Mucosa of gallbladder (tissue), 1 donor: Measurements from ENCODE around the gene DEAF1. TPM values are rescaled to one million over a fixed set of nuclear protein-coding genes. Genes with fewer than 3 reads are reported as not detected.

Experiments
- DNase-seq: peaks from one replicate; pipeline ENCODE4 v3.0.0-alpha.2; 2020; ENCODE audit warnings: low spot score
- total RNA-seq: library from RNA; stranded (reverse); gene quantifications from one replicate; pipeline ENCODE4 v1.2.1, GENCODE V29; 2021
- donor health status: DM: no; HTN: no; CAD: no.

Gene DEAF1
- total RNA-seq, 1 donor from 2014 or later = 45.0 TPM

DNA sequence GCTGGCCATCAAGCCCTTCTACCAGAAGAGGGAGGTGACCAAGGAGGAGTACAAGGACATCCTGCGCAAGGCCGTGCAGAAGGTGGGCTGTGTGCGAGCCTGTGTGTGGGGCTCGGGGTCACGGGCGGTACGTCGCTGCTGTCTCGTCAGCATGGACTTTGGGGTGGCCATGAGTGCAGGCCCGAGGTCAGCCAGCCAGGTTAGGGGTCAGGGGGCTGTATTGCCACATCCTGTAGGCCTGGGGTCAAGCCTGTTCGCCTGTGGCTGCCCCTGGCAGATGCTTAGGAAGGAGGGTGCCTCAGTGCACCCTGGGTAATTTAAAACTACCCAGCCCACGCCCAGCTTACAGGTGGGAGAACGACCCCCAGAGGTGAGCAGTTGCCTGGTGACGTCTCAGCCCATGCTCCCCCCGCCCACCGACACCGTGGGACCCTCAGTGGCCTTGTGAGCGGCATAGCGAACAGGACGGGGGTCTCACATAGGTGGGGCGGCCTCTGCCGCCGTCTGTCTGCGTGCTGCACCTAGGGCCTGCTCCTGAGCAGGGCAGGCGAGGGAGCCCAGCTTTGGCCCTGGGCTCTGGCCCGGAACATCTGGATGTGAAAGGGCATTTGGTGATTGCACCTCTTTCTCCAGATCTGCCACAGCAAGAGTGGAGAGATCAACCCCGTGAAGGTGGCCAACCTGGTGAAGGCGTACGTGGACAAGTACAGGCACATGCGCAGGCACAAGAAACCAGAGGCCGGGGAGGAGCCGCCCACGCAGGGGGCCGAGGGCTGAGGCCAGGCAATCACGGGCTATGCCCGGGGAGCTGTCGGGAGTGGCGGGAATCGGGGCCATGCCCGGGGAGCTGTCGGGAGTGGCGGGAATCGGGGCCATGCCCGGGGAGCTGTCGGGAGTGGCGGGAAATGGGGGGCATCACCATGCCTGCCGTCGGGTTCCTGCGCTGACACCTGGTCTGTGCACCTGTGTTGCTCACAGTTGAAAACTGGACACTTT, 83.7 kb downstream of the DEAF1 start:
- DNase-seq = no peak

DNA sequence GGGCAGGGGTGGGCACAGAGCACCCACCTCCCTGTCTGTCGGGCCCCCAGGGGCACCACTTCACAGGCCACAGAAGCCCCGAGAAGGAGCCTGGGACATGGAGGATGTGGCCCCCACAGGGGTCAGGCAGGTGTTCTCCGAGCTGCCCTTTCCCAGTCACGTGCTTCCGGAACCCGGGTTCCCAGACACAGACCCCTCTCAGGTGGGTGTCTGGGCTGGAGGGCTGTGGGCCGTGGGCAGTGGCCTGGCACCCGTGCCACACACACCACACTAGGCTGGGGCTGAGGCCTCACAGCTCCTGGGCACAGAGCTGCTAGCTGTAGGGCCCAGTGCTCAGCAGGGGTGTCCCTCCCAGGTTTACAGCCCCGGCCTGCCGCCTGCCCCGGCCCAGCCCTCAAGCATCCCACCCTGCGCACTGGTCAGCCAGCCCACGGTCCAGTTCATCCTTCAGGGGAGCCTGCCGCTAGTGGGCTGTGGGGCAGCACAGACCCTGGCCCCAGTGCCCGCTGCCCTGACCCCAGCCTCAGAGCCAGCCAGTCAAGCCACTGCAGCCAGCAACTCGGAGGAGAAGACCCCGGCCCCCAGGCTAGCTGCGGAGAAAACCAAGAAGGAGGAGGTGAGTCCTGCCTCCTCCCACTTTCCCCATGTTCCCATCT, 84.7 kb downstream of the DEAF1 start:
- no peak for DNase-seq

DNA sequence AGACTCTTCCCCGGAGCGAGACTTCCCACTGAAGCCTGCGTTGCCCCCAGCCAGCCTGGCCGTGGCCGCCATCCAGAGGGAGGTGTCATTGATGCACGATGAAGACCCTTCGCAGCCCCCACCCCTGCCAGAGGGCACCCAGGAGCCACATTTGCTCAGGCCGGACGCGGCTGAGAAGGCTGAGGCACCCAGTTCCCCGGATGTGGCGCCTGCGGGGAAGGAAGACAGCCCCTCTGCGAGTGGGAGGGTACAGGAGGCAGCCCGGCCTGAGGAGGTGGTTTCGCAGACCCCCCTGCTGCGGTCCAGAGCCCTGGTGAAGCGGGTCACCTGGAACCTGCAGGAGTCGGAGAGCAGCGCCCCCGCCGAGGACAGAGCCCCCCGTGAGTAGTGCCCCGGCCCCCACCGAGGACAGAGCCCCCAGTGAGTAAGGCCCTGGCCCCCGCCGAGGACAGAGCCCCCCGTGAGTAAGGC, 85.6 kb downstream of the DEAF1 start:
- no peak for DNase-seq

DNA sequence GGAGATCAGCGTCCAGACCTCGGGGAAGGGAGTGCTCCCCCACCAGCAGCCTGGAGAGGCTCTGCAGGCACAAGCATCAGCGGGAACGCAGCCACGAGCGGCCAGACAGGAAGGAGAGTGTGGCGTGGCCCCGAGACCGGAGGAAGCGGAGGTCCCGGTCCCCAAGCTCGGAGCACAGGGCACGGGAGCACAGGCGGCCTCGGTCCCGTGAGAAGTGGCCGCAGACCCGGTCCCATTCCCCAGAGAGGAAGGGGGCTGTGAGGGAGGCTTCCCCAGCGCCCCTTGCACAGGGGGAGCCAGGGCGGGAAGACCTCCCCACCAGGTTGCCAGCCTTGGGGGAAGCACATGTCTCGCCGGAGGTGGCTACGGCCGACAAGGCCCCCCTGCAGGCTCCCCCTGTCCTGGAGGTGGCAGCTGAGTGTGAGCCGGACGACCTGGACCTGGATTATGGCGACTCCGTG, 86.2 kb downstream of the DEAF1 start:
- no peak for DNase-seq

DNA sequence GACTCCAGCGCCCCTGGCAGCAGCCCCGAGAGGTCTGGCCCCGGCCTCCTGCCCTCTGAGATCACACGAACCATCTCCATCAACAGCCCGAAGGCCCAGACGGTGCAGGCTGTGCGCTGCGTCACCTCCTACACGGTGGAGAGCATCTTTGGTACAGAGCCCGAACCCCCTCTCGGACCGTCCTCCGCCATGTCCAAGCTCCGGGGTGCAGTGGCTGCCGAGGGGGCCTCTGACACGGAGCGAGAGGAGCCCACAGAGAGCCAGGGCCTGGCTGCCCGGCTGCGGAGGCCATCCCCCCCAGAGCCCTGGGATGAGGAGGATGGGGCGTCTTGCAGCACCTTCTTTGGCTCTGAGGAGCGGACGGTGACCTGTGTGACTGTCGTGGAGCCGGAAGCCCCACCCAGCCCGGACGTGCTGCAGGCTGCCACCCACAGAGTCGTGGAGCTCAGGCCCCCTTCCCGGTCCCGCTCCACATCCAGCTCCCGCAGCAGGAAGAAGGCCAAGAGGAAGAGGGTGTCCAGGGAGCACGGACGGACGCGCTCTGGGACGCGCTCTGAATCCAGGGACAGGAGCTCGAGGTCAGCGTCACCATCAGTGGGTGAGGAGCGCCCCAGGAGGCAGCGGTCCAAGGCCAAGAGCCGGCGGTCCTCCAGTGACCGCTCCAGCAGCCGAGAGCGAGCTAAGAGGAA, 86.9 kb downstream of the DEAF1 start:
- DNase-seq = no peak

DNA sequence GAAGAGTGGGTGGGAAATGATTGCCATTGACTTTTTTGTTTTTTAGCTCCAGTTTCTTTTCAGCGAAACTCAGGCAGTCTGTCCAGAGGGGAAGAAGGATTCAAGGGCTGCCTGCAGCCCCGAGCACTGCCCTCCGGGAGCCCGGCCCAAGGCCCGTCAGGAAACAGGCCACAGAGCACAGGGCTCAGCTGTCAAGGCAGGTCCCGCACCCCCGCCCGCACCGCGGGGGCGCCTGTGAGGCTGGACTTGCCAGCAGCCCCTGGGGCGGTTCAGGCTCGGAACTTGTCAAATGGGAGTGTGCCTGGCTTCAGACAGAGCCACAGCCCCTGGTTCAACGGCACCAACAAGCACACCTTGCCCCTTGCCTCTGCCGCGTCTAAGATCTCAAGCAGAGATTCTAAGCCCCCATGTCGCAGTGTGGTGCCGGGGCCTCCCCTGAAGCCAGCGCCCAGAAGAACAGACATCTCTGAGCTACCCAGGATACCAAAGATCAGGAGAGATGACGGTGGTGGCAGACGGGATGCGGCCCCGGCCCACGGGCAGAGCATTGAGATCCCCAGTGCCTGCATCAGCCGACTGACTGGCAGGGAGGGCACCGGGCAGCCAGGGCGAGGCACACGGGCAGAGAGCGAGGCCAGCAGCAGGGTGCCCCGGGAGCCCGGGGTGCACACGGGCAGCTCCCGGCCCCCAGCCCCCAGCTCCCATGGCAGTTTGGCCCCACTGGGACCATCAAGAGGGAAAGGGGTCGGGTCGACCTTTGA, 87.8 kb downstream of the DEAF1 start:
- no peak for DNase-seq

DNA sequence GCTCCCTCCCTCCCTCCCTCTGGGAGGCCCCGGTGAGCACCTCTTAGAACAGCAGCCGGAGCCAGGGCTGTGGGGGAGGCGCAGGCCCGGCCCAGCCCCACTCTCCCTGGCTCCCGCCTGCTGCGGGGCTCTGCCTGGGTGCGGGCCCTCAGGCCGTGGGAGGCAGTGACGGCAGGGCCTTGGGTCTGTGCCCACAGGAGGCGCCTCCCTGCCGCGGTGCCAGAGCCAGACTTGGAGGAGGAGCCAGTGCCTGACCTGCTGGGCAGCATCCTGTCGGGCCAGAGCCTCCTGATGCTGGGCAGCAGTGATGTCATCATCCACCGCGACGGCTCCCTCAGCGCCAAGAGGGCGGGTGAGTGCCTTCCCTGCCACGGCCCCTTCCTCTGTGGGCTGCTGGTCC, 88.8 kb downstream of the DEAF1 start:
- DNase-seq = peak; percentile 91

DNA sequence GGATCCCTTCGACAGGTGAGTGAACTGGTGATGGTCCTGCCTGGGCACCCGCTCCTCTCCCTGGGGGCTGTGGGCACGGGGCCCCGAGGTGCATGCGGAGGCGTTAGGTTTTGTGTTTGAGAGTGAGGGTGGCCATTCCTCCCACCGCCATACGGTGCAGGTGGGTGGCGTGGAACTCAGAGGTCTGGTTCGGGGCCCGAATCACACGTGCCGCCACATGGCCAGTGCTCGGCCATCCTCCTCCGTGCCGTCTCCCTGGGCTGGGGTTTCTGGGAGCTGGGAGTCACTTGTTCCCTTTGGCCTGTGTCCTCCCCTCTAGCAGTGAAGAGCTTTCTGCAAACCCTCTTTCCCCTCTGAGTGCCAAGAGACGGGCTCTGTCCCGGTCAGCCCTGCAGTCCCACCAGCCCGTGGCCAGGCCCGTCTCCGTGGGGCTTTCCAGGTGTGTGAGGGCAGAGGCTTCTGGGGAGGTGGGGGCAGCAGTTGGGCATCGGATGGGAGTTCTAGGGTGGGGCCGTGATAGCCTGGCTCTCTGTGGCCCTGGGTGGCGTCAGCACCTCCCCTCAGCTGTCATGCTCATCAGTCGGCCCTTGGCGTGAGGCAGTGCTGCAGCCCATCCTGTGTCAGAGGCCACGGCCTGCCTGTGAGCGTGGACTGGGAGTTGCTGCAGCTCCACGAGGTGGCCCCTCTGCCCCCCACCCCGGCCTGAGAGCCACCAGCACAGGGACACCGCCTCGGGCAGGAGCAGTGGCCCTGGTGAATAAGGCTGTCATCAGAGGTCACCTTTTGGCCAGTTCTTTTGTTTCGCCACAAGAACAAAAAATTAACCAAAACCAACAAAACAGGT, 89.5 kb downstream of the DEAF1 start:
- DNase-seq = no peak

DNA sequence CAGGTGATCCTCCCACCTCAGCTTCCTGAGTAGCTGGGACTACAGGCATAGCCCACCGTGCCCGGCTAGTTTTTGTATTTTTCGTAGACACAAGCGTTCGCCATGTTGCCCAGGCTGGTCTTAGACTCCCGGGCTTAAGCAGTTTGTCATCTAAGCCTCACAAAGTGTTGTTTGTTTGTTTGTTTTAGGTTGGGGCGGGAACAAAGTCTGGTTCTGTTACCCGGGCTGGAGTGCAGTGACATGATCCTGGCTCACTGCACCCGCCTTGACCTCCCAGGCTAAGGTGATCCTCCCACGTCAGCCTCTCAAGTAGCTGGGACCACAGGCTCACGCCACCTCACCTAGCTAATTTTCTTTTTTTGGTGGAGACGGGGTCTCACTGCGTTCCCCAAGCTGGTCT, 91.9 kb downstream of the DEAF1 start:
- DNase-seq = no peak

DNA sequence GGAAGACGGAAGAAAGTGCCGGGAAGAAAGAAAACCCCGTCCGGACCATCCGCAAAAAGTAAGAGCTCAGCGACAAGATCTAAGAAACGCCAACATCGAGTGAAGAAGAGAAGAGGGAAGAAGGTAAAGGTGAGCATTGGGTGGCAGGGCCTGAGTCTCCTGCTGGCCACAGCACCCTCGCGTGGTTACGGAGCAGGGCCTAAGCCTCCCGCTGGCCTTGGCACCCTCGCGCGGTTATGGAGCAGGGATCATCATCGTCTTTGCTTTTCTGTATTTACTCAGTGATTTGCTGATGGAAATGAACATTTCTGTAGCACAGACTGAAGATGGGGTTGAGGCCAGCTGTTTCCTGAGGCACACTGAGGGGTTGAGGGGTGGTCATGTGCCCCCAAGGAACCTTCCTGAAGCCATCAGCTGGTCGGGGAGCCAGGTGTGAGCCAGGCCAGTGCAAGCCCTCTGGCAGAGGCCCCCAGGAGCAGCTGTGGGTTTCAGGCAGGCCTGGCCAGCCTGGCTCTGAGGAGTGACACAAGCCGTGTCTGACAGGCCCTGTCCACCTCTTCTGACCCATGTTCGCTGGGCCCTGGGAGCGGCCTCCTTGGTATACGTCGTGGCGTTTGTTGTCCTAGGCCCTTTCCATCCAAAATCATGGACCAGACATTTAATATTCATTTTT, 93.3 kb downstream of the DEAF1 start:
- no peak for DNase-seq

DNA sequence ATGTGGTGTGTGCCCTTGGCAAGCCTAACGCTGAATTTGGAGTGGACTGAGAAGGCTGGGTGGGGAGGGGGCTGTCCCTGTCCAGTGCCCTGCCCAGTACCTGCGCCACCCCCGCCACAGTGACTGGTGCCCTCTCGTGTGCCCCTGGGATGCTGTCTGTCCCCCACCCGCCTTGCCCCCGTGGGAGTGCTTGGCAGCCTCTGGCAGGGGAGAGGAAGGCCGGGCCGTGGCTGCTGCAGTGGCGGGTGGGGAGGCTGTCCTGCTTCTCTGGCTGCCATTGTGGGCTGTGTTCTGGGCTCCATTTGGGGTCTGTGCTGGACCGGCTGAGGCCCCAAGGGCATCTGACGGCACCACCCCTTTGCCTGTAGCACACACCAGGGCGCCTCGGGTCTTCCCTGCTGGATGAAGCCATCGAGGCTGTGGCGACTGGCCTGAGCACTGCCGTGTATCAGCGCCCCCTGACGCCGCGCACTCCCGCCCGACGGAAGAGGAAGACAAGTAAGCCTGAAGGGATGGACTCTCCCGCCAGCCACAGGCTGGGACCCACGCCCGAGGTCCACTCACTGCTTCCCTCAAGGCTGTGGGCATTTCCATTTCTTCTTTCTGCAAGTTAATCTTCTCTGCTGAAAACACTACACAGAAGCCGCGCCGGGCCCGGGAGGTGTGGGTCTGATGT, 96.9 kb downstream of the DEAF1 start:
- DNase-seq = no peak

DNA sequence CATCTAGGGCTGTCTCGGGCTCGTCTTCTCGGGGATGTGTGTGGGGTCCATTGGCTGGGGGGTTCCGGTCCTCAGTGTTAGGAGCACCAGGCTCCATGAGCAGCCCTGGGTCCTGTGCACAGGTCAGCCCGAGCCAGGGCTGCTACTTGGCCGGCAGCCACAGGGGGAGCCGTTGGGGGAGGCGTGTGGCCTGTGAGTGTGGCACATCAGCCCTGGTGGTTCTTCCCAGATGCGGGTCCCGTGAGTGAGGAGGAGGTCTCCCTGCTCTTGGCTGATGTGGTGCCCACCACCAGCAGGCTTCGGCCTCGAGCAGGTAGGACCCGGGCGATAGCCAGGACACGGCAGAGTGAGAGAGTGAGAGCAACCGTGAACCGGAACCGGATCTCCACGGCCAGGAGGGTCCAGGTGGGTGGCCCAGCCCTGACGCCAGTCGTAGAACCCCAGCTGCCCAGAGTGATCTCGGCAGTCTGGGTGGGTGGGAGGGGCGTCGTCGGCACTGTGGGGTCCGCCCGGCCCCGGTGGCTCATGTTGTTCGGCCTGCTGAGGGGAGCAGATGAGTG, 97.8 kb downstream of the DEAF1 start:
- DNase-seq = no peak

DNA sequence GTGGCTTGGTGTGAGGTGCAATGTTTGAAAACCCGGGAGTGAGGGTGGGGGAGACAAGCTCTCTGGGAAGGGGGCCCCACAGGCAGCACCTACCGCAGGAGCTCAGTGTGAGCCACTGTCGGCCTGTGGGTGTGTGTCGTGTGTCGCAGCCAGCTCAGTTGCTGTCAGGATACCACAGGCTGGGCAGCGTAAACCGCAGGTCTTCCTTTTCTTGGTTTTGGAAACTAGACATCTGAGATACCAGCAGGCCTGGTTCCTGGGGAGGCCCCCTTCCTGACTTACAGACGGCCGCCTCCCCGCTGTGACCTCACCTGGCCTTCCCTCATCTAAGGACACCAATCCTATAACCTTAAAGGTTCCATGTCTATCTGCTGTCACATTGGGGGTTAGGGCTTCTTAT, 98.6 kb downstream of the DEAF1 start:
- DNase-seq = no peak

DNA sequence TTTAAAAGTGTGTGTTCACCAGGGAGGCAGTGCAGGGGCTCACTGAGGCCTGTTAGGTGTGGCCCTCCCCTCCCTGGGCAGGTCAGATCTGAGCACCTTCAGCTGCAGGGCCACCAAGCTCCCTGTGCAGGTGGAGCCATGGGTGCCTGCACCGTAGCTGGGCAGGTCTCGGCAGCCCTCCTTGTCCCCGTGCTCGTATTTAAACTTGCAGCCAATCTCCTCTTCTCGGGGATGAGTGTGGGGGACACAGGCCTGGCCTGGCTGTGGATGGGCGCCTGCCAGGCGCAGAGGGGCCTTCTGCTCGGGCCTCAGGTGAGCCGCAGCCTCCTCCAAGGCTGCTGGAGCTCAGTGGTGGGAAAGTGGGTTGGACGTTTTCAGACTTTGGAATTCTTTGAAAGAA, 99.6 kb downstream of the DEAF1 start:
- no peak for DNase-seq

Other genes starting within 250 kb of the DEAF1 start
- 36.6 TPM for gene PTDSS2, start 244.9 kb downstream of the DEAF1 start, total RNA-seq
- 156 TPM for gene RNH1, start 188.0 kb downstream of the DEAF1 start, total RNA-seq
- gene HRAS, start 159.6 kb downstream of the DEAF1 start, total RNA-seq = 51.1 TPM
- 9.4 TPM for gene LRRC56, start 157.7 kb downstream of the DEAF1 start, total RNA-seq
- 7.5 TPM for gene LMNTD2, start 134.5 kb downstream of the DEAF1 start, total RNA-seq
- 179 TPM for gene RASSF7, start 134.3 kb downstream of the DEAF1 start, total RNA-seq
- 38.1 TPM for gene PHRF1, start 118.8 kb downstream of the DEAF1 start, total RNA-seq
- gene IRF7, start 79.3 kb downstream of the DEAF1 start, total RNA-seq = 54.0 TPM
- gene CDHR5, start 70.3 kb downstream of the DEAF1 start, total RNA-seq = 89.6 TPM
- gene SCT, start 68.0 kb downstream of the DEAF1 start, total RNA-seq = not detected
- 2.6 TPM for gene DRD4, start 58.0 kb downstream of the DEAF1 start, total RNA-seq
- gene TMEM80, start 594 bp upstream of the DEAF1 start, total RNA-seq = 52.0 TPM
- 228 TPM for gene EPS8L2, start 11.0 kb upstream of the DEAF1 start, total RNA-seq
- 176 TPM for gene TALDO1, start 52.2 kb upstream of the DEAF1 start, total RNA-seq
- 85.9 TPM for gene GATD1, start 82.3 kb upstream of the DEAF1 start, total RNA-seq
- 0.49 TPM for gene CEND1, start 94.9 kb upstream of the DEAF1 start, total RNA-seq
- gene SLC25A22, start 103.1 kb upstream of the DEAF1 start, total RNA-seq = 16.3 TPM
- 27.7 TPM for gene PIDD1, start 110.0 kb upstream of the DEAF1 start, total RNA-seq
- gene RPLP2, start 114.7 kb upstream of the DEAF1 start, total RNA-seq = 1,317 TPM
- 159 TPM for gene PNPLA2, start 123.7 kb upstream of the DEAF1 start, total RNA-seq
- 40.5 TPM for gene CRACR2B, start 132.7 kb upstream of the DEAF1 start, total RNA-seq
- gene CD151, start 137.7 kb upstream of the DEAF1 start, total RNA-seq = 442 TPM
- gene POLR2L, start 147.3 kb upstream of the DEAF1 start, total RNA-seq = 108 TPM
- gene TSPAN4, start 147.6 kb upstream of the DEAF1 start, total RNA-seq = 34.6 TPM
- 101 TPM for gene CHID1, start 215.6 kb upstream of the DEAF1 start, total RNA-seq
- 91.8 TPM for gene AP2A2, start 230.6 kb upstream of the DEAF1 start, total RNA-seq